ENCODE measurements around the gene GAL3ST3.

- no peak for TF ChIP-seq CTCF (IDR thresholded peaks at IDR 0.05; ENCODE audit: poor library complexity)
- no peak for TF ChIP-seq EZH2 (IDR thresholded peaks at IDR 0.05; ENCODE audit: borderline replicate concordance)
- no peak for TF ChIP-seq EZH2phosphoT487 (IDR thresholded peaks at IDR 0.05; ENCODE audit: low read depth, severe bottlenecking, unreplicated experiment)
Observed at GRCh38 chr11:66002648-66003225, 46.2 kb downstream of the GAL3ST3 start.
